ENCODE results near the gene ANKMY1. TPM values are rescaled to one million over a fixed set of nuclear protein-coding genes. Genes with fewer than 3 reads are reported as not detected.
"Not testable (repeated sequence)": the region's sequence is repeated elsewhere in the genome, so short reads cannot be mapped to it uniquely, and the experiment has no call there.

The ANKMY1 gene
- total and polyA plus RNA-seq, 4 donors = 7.8 to 27.5 (median 13.4) TPM

DNA sequence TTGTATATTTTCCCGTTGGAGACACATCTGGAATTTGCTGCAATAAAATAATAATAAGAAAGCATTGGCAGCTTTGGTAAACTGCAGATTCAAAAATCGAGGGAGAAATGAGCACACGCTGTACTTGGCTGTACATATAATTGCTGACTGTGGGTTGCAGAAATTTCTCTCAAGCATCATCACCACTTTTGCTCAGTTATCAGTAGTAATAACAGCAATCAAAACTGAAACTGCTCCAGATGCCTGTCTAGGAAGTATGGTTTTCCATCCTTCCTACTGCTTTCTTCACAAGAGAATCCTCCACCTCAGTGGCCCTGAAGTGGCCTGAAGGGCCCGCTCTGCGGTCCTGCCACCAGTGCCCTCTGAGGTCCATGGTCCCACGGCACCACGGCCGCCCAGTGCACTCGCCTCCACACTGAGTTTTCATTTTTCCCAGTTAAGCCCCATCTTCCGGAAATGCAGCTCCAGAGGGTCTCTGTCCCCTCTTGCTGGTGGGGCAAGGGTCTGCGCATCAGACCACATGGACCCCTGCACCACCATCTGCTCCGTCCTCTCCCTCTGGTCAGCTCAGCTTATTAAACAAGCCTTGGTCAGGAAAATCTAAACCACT lies 6.3 kb upstream of the ANKMY1 start:
- Histone ChIP-seq H3K27ac (ENCODE audit: low read depth, low read length) (no peak overlapping the region), H3K27me3 (ENCODE audit: control insufficient read depth, insufficient read depth, low read length) (no peaks in the 10 kb centered on the region)
- over 99% methylated on average over 9 of the region's 12 CpGs for WGBS (ENCODE audit: insufficient coverage)

DNA sequence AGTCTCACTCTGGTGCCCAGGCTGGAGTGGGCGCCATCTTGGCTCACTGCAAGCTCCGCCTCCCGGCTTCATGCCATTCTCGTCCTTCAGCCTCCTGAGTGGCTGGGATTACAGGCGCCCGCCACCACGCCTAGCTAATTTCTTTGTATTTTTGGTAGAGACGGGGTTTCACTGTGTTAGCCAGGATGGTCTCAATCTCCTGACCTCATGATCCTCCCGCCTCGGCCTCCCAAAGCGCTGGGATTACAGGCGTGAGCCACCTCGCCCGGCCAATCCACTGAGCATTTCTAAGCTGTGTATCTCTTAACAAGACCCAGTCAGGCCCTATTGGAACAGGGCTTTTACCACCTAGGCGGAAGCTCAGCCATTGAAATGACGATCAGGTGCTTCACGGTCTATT lies 5.4 kb upstream of the ANKMY1 start:
- H3K27ac ChIP-seq (ENCODE audit: low read depth, low read length); H3K27me3 ChIP-seq (ENCODE audit: control insufficient read depth, insufficient read depth, low read length); DNase-seq (ENCODE audit: low read depth in 4 of 6, low spot score in 6 of 6); H3K9me3 ChIP-seq (ENCODE audit: control insufficient read depth, insufficient read depth, low read length); H3K4me3 ChIP-seq (ENCODE audit: low read depth, low read length): not testable (repeated sequence)
- Histone ChIP-seq H3K36me3 (ENCODE audit: control insufficient read depth, insufficient read depth, low read length) (peaks cover 17% of the 10 kb centered on the region), H3K4me1 (ENCODE audit: control insufficient read depth, insufficient read depth, low read length) (peaks cover 38% of the 10 kb centered on the region)
- 95% methylated on average over 17 of the region's 17 CpGs for WGBS (ENCODE audit: insufficient coverage)

More for the DNA sequence above, 6.3 kb upstream of the ANKMY1 start:
- no peak for DNase-seq (ENCODE audit: low read depth in 4 of 6, low spot score in 6 of 6)
- Histone ChIP-seq H3K4me1 (ENCODE audit: control insufficient read depth, insufficient read depth, low read length) (peaks cover 35% of the 10 kb centered on the region), H3K9me3 (ENCODE audit: control insufficient read depth, insufficient read depth, low read length) (no peaks in the 10 kb centered on the region), H3K36me3 (ENCODE audit: control insufficient read depth, insufficient read depth, low read length) (peaks cover 15% of the 10 kb centered on the region), H3K4me3 (ENCODE audit: low read depth, low read length) (no peak overlapping the region)

- no peak for DNase-seq (ENCODE audit: low read depth in 4 of 6, low spot score in 6 of 6)
- Histone ChIP-seq H3K4me1 (ENCODE audit: control insufficient read depth, insufficient read depth, low read length) (peaks cover 39% of the 10 kb centered on the region), H3K36me3 (ENCODE audit: control insufficient read depth, insufficient read depth, low read length) (peaks cover 17% of the 10 kb centered on the region), H3K27ac (ENCODE audit: low read depth, low read length) (peak overlapping the region; percentile 91), H3K9me3 (ENCODE audit: control insufficient read depth, insufficient read depth, low read length) (no peaks in the 10 kb centered on the region), H3K4me3 (ENCODE audit: low read depth, low read length) (peak overlapping the region; percentile 51), H3K27me3 (ENCODE audit: control insufficient read depth, insufficient read depth, low read length) (no peaks in the 10 kb centered on the region)
- 31% methylated on average over 8 of the region's 14 CpGs for WGBS (ENCODE audit: insufficient coverage)
These were observed 3.7 kb upstream of the ANKMY1 start for GRCh38 chr2:240561325-240561971.

GRCh38 chr2:240560480-240561324 lies 2.9 kb upstream of the ANKMY1 start:
- H3K27me3 ChIP-seq (ENCODE audit: control insufficient read depth, insufficient read depth, low read length) = no peaks in the 10 kb centered on the region
- peak overlapping the region; percentile 51 for H3K4me3 ChIP-seq (ENCODE audit: low read depth, low read length)
- peaks cover 32% of the 10 kb centered on the region for H3K4me1 ChIP-seq (ENCODE audit: control insufficient read depth, insufficient read depth, low read length)
- H3K27ac ChIP-seq (ENCODE audit: low read depth, low read length) = peak overlapping the region; percentile 91
- H3K36me3 ChIP-seq (ENCODE audit: control insufficient read depth, insufficient read depth, low read length) = peaks cover 16% of the 10 kb centered on the region
- under 1% methylated on average over 101 of the region's 101 CpGs for WGBS (ENCODE audit: insufficient coverage)
- DNase-seq (ENCODE audit: low read depth in 4 of 6, low spot score in 6 of 6) = peak; percentile 90 to 99 (median 96)
- H3K9me3 ChIP-seq (ENCODE audit: control insufficient read depth, insufficient read depth, low read length) = no peaks in the 10 kb centered on the region

- under 1% methylated on average over 39 of the region's 39 CpGs for WGBS (ENCODE audit: insufficient coverage)
- peak in 5 of 6 donors; percentile 57 to 95 (median 81) for DNase-seq (ENCODE audit: low read depth in 4 of 6, low spot score in 6 of 6)
- no peaks in the 10 kb centered on the region for H3K9me3 ChIP-seq (ENCODE audit: control insufficient read depth, insufficient read depth, low read length)
- peak within 1 kb of the TSS; percentile 91 for H3K27ac ChIP-seq (ENCODE audit: low read depth, low read length)
- H3K36me3 ChIP-seq (ENCODE audit: control insufficient read depth, insufficient read depth, low read length) = peaks cover 18% of the 10 kb centered on the region
- H3K4me1 ChIP-seq (ENCODE audit: control insufficient read depth, insufficient read depth, low read length) = peaks cover 29% of the 10 kb centered on the region
- peak within 1 kb of the TSS; percentile 51 for H3K4me3 ChIP-seq (ENCODE audit: low read depth, low read length)
- no peaks in the 10 kb centered on the region for H3K27me3 ChIP-seq (ENCODE audit: control insufficient read depth, insufficient read depth, low read length)
These were observed 2.3 kb upstream of the ANKMY1 start, which contains the start of gene DUSP28 for GRCh38 chr2:240560084-240560479. DUSP28 (plus strand) TSS chr2:240560357; CDS start chr2:240560685, 328 bp downstream.

GRCh38 chr2:240559286-240559685 lies 1.5 kb upstream of the ANKMY1 start:
- Histone ChIP-seq H3K27ac (ENCODE audit: low read depth, low read length) (no peak overlapping the region), H3K9me3 (ENCODE audit: control insufficient read depth, insufficient read depth, low read length) (no peaks in the 10 kb centered on the region), H3K4me1 (ENCODE audit: control insufficient read depth, insufficient read depth, low read length) (peaks cover 29% of the 10 kb centered on the region), H3K4me3 (ENCODE audit: low read depth, low read length) (no peak overlapping the region), H3K36me3 (ENCODE audit: control insufficient read depth, insufficient read depth, low read length) (peaks cover 19% of the 10 kb centered on the region), H3K27me3 (ENCODE audit: control insufficient read depth, insufficient read depth, low read length) (no peaks in the 10 kb centered on the region)
- WGBS (ENCODE audit: insufficient coverage) = no CpG with 5 or more reads among the region's 3 CpGs
- no peak for DNase-seq (ENCODE audit: low read depth in 4 of 6, low spot score in 6 of 6)

DNA sequence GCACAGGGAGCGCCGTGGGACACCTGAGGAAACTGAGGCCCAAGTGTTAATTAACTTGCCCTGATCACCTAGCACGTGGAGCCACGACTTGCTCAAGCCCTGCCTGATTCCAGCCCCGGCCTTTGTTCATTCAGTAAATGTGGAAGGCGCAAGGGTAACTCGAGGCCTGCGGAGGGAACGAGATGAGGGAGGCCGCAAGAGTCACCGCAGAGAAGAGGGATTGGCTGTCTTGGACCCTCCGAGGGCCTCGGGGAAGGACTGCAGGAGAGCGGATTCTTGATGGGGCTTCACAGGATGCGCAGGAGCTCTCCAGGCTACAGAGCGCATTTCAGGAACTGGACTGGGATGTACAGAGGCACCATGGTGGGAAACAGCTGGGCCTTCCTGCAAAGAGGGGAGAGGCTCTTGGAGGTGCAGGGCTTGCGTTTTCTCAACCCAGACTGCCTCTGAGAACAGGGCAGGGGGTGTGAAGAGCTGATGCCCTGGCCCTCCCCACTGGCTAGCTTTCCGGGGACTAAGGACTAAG lies 511 bp upstream of the ANKMY1 start:
- H3K4me1 ChIP-seq (ENCODE audit: control insufficient read depth, insufficient read depth, low read length) = peaks cover 29% of the 10 kb centered on the region
- H3K36me3 ChIP-seq (ENCODE audit: control insufficient read depth, insufficient read depth, low read length) = peaks cover 21% of the 10 kb centered on the region
- no peak overlapping the region for H3K27ac ChIP-seq (ENCODE audit: low read depth, low read length)
- DNase-seq (ENCODE audit: low read depth in 4 of 6, low spot score in 6 of 6) = no peak
- 66% methylated on average over 18 of the region's 18 CpGs for WGBS (ENCODE audit: insufficient coverage)
- H3K4me3 ChIP-seq (ENCODE audit: low read depth, low read length) = peak overlapping the region; percentile 32
- no peaks in the 10 kb centered on the region for H3K9me3 ChIP-seq (ENCODE audit: control insufficient read depth, insufficient read depth, low read length)
- H3K27me3 ChIP-seq (ENCODE audit: control insufficient read depth, insufficient read depth, low read length) = no peaks in the 10 kb centered on the region

DNA sequence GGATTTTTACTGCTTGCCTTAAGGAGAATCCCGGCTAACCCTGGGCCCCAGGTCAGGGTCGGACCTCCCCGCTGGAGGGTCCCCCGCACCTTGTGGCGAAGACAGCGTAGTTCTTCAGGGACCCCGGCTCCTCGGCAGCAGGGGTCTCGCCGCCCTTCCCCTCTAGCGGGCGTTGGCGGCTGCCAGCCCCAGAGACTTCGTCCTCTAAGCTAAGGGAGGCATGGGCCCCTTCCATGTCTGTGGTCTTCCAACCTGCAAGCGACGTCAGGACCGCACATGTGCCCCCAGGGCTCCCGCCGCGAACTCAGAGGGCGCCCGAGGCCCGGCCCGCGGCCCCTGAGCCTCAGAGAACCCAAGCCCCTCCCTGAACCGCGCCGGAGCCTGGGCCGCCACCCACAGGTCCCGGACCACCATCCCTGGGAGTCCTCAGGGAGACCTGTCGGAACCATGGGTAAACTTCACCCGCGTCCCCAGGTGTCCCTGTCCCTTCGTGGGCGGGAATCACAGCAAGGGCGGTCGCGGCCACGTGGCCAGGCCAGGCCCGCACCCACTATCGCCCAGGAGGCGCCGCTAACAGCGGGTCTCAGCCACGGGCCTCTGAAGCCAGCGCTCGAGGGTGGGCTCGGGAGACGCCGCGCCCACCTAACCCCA lies 562 bp downstream of the ANKMY1 start:
- peak in 1 of 6 donors; percentile 14 for DNase-seq (ENCODE audit: low read depth in 4 of 6, low spot score in 6 of 6)
- Histone ChIP-seq H3K27ac (ENCODE audit: low read depth, low read length) (no peak overlapping the region), H3K4me3 (ENCODE audit: low read depth, low read length) (peak overlapping the region; percentile 32), H3K27me3 (ENCODE audit: control insufficient read depth, insufficient read depth, low read length) (no peaks in the 10 kb centered on the region), H3K4me1 (ENCODE audit: control insufficient read depth, insufficient read depth, low read length) (peaks cover 29% of the 10 kb centered on the region), H3K36me3 (ENCODE audit: control insufficient read depth, insufficient read depth, low read length) (peaks cover 23% of the 10 kb centered on the region), H3K9me3 (ENCODE audit: control insufficient read depth, insufficient read depth, low read length) (no peaks in the 10 kb centered on the region)
- WGBS (ENCODE audit: insufficient coverage) = 13% methylated on average over 49 of the region's 51 CpGs

GRCh38 chr2:240556553-240557100 lies 1.2 kb downstream of the ANKMY1 start:
- WGBS (ENCODE audit: insufficient coverage) = 56% methylated on average over 2 of the region's 9 CpGs
- Histone ChIP-seq H3K4me1 (ENCODE audit: control insufficient read depth, insufficient read depth, low read length) (peaks cover 26% of the 10 kb centered on the region), H3K27me3 (ENCODE audit: control insufficient read depth, insufficient read depth, low read length) (no peaks in the 10 kb centered on the region), H3K4me3 (ENCODE audit: low read depth, low read length) (peak overlapping the region; percentile 32), H3K36me3 (ENCODE audit: control insufficient read depth, insufficient read depth, low read length) (peaks cover 23% of the 10 kb centered on the region), H3K9me3 (ENCODE audit: control insufficient read depth, insufficient read depth, low read length) (no peaks in the 10 kb centered on the region), H3K27ac (ENCODE audit: low read depth, low read length) (no peak overlapping the region)
- DNase-seq (ENCODE audit: low read depth in 4 of 6, low spot score in 6 of 6) = peak in 2 of 6 donors; percentile 54 to 61

All from spinal cord (tissue), 10 donors.